KMS-11 (cell line): ENCODE results near the gene AGAP1.

Experiments used
- H2AFZ ChIP-seq: fragments of 200-600 bp; sonication (generic); 2 replicates; pipeline ENCODE4 v1.6.1; 2016; ENCODE audit warnings: antibody characterized with exemption, mixed run types, low read depth
- H3K27ac ChIP-seq: fragments of 200-600 bp; sonication (generic); 2 replicates; pipeline ENCODE4 v1.6.1; 2016; ENCODE audit warnings: mild to moderate bottlenecking, mixed run types
- H3K27me3 ChIP-seq: fragments of 200-600 bp; sonication (generic); 2 replicates; pipeline ENCODE4 v1.6.1; 2017; ENCODE audit warnings: mild to moderate bottlenecking, low read depth, mixed run types, moderate library complexity; ENCODE audit not compliant: insufficient read depth
- H3K36me3 ChIP-seq: fragments of 200-600 bp; sonication (generic); 2 replicates; pipeline ENCODE4 v1.6.1; 2017; ENCODE audit warnings: mild to moderate bottlenecking, mixed run types; ENCODE audit not compliant: insufficient read depth
- H3K4me1 ChIP-seq: fragments of 200-600 bp; sonication (generic); 2 replicates; pipeline ENCODE4 v1.6.1; 2016; ENCODE audit warnings: mild to moderate bottlenecking, low read depth, mixed run types; ENCODE audit not compliant: poor library complexity, severe bottlenecking
- H3K4me2 ChIP-seq: fragments of 200-600 bp; sonication (generic); 2 replicates; pipeline ENCODE4 v1.7.0; 2016; ENCODE audit warnings: mild to moderate bottlenecking, mixed run types
- H3K4me3 ChIP-seq: fragments of 200-600 bp; sonication (generic); IDR thresholded peaks from 2 replicates; pipeline ENCODE4 v1.6.1; 2017; ENCODE audit warnings: low read depth, low read length, mixed read lengths; ENCODE audit not compliant: insufficient read depth
- H3K79me2 ChIP-seq: fragments of 200-600 bp; sonication (generic); 2 replicates; pipeline ENCODE4 v1.6.1; 2016; ENCODE audit warnings: low read depth, mixed run types; ENCODE audit not compliant: insufficient read depth
- H3K9ac ChIP-seq: fragments of 200-600 bp; sonication (generic); 2 replicates; pipeline ENCODE4 v1.6.1; 2016; ENCODE audit warnings: mild to moderate bottlenecking, mixed run types
- H4K20me1 ChIP-seq: fragments of 200-600 bp; sonication (generic); 2 replicates; pipeline ENCODE4 v1.6.1; 2016; ENCODE audit warnings: mild to moderate bottlenecking, mixed run types; ENCODE audit not compliant: insufficient read depth
- TF ChIP-seq, protein P1 (sequence below): fragments of 200-600 bp; sonication (generic); conservative IDR thresholded peaks from 2 replicates; pipeline ENCODE4 v1.6.1; 2017; ENCODE audit warnings: low read depth, mild to moderate bottlenecking, antibody characterized with exemption, low read length, moderate library complexity, mixed read lengths

The AGAP1 gene

DNA sequence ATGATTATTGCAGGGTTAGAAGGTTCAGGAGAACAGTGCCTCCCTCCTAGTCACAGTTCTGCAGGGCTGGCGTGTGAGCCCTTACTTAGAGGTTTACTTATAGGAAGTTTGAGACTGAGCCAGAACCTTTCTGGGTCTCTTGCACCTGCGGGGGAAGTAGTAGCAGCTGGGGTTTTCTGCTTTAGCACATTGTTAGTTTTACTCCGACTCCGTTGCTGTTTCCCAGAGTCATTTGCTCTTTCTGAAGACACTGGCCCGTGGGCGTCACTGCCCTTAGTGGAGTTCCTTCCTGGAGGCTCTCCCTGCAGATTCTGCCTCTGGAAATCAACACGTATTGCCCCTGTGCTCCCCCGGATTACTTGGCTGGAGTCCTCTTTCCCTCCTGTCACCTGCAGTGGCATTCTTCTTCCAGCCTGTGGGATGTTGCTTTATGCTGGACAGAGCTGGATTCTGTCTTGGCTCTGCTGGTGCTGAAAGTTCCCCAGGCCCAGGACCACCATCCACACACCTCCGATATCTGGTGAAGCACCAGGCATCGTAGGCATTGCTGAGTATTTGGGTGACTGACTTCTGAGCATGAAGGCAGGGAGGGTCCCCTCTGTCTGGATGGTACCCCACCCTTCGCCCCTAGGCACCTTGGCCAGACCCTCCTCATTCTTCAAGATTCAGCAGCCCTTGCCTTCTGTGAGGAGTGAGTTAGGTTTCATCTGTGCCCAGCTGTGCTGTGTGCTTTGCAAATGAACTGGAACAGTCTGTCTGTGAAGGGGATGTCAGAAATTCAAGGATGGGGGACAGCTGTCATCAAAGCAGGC lies 51.7 kb downstream of the AGAP1 start:
- H3K4me2 ChIP-seq: no peak overlapping the region
- H3K4me3 ChIP-seq: no peak overlapping the region
- TF ChIP-seq, protein P1, sequence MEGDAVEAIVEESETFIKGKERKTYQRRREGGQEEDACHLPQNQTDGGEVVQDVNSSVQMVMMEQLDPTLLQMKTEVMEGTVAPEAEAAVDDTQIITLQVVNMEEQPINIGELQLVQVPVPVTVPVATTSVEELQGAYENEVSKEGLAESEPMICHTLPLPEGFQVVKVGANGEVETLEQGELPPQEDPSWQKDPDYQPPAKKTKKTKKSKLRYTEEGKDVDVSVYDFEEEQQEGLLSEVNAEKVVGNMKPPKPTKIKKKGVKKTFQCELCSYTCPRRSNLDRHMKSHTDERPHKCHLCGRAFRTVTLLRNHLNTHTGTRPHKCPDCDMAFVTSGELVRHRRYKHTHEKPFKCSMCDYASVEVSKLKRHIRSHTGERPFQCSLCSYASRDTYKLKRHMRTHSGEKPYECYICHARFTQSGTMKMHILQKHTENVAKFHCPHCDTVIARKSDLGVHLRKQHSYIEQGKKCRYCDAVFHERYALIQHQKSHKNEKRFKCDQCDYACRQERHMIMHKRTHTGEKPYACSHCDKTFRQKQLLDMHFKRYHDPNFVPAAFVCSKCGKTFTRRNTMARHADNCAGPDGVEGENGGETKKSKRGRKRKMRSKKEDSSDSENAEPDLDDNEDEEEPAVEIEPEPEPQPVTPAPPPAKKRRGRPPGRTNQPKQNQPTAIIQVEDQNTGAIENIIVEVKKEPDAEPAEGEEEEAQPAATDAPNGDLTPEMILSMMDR: no peak
- H3K4me1 ChIP-seq: peaks cover 6% of the 10 kb centered on the region
- H3K79me2 ChIP-seq: peaks cover 91% of the 10 kb centered on the region
- H4K20me1 ChIP-seq: peaks cover 21% of the 10 kb centered on the region; the same call in 1 of the 2 replicates
- no peaks in the 10 kb centered on the region for H3K36me3 ChIP-seq
- no peak overlapping the region for H2AFZ ChIP-seq
- H3K27ac ChIP-seq: no peak overlapping the region
- no peaks in the 10 kb centered on the region for H3K27me3 ChIP-seq
- H3K9ac ChIP-seq: no peak overlapping the region

DNA sequence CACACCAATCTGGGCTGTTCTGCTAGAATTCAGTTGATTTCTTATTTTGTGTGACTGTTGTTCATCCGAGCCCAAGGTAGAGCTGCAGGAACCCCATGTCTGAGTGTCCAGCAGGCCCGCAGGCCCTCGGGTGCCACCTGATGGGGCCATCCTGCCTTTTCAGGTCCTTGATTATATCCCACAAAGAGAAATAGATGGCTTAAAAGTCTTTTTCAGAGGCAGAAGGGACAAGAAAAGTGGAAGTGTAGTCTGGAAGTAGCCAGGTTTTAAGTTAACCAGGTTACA lies 52.2 kb downstream of the AGAP1 start:
- H3K4me2 ChIP-seq: no peak overlapping the region
- H4K20me1 ChIP-seq: peaks cover 21% of the 10 kb centered on the region; the same call in 1 of the 2 replicates
- no peak overlapping the region for H3K4me3 ChIP-seq
- no peak overlapping the region for H3K9ac ChIP-seq
- TF ChIP-seq, protein P1: no peak
- H3K27me3 ChIP-seq: no peaks in the 10 kb centered on the region
- H2AFZ ChIP-seq: no peak overlapping the region
- peaks cover 93% of the 10 kb centered on the region for H3K79me2 ChIP-seq
- H3K36me3 ChIP-seq: no peaks in the 10 kb centered on the region
- peaks cover 11% of the 10 kb centered on the region for H3K4me1 ChIP-seq
- H3K27ac ChIP-seq: no peak overlapping the region

DNA sequence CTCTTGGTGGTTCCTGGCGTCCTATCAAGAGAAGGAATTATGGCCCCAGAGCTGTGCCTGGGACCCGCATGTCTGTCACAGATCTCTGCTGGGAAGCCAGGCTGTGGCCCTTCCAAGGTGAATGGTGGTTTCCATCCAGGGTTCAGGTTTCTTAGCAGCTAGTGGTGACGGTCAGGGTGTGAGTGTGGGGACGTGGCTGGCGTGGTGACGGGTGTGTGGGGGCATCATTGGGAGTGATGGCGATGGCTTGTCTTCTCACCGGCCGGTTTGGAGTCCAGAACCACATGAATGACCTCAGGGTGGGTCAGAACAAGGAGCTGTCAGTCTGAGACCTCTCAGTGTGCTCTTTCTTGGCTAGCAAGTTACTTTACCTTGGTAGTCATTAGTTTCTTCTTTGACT lies 52.6 kb downstream of the AGAP1 start:
- Histone ChIP-seq H3K9ac (no peak overlapping the region), H3K4me2 (no peak overlapping the region), H4K20me1 (peaks cover 21% of the 10 kb centered on the region; the same call in 1 of the 2 replicates), H2AFZ (no peak overlapping the region), H3K4me1 (peaks cover 15% of the 10 kb centered on the region), H3K36me3 (no peaks in the 10 kb centered on the region), H3K79me2 (peaks cover 93% of the 10 kb centered on the region), H3K27me3 (no peaks in the 10 kb centered on the region), H3K27ac (no peak overlapping the region), H3K4me3 (no peak overlapping the region)
- TF ChIP-seq, protein P1: no peak

DNA sequence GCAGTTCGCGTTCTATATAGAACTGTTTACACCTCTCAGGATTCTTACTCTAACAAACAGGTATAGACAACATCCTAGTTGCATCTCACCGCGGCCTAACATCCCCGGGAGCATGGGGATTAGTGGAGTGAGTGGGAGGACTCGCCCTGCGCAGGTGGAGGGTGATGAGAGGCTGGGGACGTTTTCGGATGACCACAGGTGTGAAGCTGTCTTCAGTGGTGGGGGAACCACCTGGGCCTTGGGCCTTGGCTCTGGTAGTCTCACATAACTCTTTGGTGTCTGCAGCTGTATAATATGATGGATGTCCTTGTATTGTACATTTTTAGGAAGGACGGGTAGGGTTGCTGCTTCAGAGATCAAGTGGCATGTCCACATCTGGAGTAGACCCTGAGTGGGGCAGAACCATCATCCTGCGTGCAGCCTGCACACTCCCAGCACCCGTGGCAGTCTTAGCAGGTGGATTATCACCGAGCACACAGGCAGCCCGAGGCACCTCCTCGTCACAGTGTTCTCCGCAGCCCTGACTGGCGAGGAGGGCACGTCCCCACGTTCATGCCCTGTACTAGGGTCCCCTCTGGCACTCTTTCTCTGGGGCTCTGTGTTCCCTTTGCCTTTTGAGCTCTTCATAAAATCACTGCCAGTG lies 56.0 kb downstream of the AGAP1 start:
- Histone ChIP-seq H2AFZ (no peak overlapping the region), H3K27ac (no peak overlapping the region), H4K20me1 (0 out of 2 replicates have a peak, but pooled peaks cover 29% of the 10 kb centered on the region), H3K4me3 (no peak overlapping the region), H3K27me3 (no peaks in the 10 kb centered on the region), H3K4me2 (no peak overlapping the region), H3K4me1 (peaks cover 47% of the 10 kb centered on the region), H3K36me3 (no peaks in the 10 kb centered on the region), H3K9ac (no peak overlapping the region), H3K79me2 (peaks cover 81% of the 10 kb centered on the region)
- TF ChIP-seq, protein P1: no peak
